NCI-H2227 (cell line): ENCODE measurements around the gene CRACDL.
"Not testable (repeated sequence)": the region's sequence is repeated elsewhere in the genome, so short reads cannot be mapped to it uniquely, and the experiment has no call there.

Experiments used
- DNase-seq: peaks from one replicate; lab custom pipeline; 2025; ENCODE audit not compliant: unreplicated experiment; lab: John Stamatoyannopoulos, UW

Gene CRACDL

DNA sequence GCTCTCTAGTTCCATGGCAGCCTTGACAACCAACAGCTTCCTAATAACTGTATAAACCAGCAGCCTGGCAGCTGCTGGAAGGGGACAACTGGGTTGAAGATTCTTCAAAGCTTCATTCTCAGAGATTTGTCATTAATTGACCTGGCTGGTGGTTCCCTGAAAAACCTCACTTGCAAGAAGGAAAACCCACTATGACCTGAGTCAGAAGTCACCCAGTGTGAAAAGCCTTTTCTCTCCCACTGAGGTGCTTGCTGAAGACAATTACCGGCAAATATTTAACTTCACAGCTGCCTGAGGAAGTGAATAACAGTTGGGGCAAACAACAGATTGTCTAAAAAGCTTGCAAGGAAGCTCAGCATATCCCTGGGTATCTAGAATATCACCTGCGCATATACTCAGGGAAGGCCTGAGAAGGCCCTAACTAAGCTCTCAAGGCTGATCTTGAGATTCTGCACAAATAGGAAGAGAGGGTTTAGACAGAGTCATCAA lies 49.9 kb downstream of the CRACDL start:
- no peak for DNase-seq

DNA sequence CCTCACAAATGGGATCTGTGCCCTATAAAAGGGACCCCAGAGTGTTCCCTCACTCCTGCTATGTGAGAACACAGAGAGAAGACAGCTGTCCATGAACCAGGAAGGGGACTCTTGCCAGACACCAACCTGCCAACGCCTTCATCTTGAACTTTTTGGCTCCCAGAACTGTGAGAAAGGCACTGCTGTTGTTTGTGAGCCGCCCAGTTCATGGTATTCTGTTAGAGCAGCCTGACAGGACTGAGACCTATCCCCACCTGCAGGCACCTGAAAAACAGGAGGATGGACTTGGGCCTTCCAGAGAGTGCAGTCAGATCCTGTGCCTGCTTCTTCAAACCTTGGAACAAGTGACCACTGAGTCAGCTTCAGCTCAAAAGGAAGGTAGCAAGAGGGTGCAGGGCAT lies 51.4 kb downstream of the CRACDL start:
- no peak for DNase-seq

DNA sequence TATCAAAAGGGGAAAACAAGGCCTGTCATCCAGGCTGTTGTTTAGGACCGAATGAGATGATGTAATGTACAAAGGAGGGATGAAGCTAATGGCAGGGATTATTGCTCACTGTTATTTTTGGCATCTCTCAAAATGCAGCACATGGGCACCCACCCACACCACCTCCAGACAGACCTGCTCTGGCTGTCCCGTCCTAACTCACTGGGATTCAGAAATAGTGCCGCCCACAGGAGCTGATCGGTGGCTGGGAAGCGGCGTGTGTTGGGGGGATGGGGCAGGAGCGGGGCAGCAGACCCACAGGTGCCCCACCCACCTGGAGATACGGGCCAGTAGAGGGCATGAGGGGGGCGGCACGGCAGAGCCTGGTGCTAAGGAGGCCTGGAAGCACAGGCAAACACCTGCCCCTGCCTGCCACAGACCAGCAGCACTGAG lies 52.2 kb downstream of the CRACDL start:
- no peak for DNase-seq

GRCh38 chr2:98882971-98883779 lies 52.9 kb downstream of the CRACDL start:
- no peak for DNase-seq

DNA sequence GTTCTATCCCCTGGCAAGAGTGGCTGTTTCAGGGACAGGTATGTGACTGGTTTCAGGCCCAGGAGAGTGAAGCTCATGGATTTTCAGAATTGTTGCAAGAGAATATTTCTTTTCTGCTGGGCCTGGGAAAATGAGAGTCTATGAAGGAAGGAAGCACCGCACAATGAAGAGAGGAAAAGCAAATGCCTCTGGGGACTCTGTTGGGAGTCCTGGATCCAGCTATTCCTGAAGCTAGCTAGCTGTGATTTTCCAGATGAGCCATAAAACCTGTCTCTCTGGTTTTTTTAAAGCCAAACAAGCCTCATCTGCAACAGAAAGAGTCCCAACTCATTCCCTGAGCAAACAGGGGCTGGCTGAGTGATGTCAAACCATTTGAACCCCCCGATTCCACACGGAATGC lies 53.7 kb downstream of the CRACDL start:
- no peak for DNase-seq

DNA sequence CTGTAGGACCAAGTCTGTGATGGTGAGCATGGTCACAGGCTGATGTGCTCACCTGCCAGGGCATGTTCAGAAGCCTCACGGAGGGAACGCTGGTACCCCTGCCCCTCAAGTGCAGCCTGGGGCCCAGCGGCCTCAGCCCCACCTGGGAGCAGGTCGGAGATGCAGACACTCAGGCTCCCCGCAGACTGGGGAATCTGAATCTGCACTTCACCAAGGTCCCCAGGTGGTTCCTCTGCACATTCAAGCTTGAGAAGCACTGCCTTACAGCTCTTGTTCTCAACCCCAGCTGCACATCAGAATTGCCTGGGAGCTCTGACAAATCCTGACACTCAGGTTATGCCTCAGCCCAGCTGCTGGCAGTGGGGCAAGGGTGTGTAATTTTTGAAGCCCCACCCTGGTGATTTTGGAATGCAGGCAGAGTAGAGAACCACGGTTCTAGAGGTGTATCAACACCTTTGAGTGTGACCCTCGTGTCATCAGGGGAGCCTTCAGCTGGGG lies 54.8 kb downstream of the CRACDL start:
- DNase-seq = no peak

DNA sequence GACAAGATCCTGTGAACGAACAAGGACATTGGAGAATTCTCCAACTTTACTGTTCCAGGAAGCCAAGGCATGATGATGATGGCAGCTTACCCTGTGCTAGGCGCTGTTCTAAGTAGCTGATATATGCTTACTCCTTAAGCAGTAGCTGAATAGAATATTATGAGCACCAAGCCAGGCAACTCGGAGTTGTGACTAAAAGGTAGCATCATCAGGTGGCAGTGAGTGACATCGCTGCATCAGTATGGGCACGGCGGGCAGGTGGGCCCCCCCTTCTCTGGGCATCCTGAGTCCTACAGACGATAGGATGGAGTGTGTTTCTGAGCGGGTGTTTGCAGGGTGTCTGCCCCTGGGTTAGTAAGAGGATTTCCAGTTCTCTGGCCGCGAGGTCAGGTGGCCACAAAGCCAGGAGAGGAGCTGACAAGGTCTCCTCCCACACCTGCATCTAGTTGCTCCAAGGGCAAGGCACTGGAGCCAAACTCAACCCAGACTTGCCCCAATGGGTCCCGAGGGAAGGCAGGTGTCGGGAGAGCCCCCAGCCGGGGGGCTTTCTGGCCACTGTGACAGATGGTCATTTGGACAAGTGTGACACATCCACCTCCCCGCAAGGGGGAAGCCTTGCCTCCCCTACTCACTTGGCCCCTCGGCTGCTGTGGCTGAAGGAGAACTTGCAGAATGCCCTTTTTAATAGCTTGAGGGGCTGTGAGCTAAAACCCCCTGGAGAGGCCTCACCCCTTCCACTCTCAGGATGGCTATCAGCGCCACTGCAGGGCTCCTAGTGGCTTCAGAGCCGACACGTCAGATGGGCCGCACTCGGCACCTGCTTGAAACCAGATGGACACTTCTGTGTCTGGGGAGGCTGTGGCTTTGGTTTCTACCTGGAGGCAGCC lies 55.5 kb downstream of the CRACDL start:
- no peak for DNase-seq

DNA sequence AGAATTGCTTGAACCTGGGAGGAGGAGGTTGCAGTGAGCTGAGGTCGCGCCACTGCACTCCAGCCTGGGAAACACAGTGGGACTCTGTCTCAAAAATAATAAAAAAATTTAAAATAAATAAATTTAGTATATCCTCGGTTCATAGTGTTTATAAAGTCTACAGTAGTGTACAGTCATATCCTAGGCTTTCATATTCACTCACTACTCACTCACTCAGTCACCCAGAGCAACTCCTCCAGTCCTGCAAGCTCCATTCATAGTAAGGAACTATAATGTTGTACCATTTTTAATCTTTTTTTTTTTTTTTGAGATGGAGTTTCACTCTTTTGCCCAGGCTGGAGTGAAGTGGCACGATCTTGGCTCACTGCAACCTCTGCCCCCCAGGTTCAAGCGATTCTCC lies 58.4 kb downstream of the CRACDL start:
- DNase-seq = not testable (repeated sequence)

GRCh38 chr2:98876741-98877140 lies 59.3 kb downstream of the CRACDL start:
- no peak for DNase-seq

DNA sequence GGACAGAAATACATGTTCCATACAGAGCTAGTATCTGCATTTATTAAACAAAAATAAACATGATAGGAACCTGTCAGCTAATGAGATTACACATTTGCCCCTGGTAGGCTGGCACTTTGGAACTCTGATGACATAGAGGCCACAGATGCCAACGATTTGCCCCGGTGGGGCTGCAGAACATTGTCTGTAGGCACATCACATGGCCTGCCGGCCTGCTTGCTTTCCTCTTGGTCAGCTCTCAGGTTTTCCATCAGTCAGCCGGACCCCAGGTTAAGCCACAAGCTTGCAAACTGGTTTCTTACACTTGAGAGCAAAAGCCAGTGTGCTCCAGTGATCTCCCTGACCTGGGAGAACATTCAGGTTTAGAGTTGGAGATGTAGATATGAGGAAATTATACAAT lies 60.3 kb downstream of the CRACDL start:
- no peak for DNase-seq

- DNase-seq = peak; percentile 8
Measured at GRCh38 chr2:98875081-98875728, 60.8 kb downstream of the CRACDL start.

- DNase-seq = no peak
Measured at GRCh38 chr2:98874186-98874689, 61.8 kb downstream of the CRACDL start.

DNA sequence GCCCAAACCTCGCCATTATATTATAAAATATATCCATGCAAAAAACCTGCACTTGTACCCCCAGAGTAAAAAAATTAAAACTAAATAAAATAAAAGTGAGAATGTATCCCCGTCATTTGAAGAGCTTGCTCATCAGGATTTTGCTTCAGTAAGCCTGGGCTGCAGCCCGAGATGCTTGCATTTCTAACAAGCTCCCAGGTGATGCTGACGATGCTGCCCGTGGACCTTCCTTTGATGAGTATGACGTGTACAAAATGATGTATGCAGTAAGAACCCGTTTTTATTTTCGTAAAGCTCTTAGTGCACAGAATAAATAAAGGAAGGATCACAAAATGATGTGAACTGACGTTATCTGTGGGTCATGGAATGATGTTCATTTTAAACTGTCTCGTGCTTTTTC lies 63.5 kb downstream of the CRACDL start:
- DNase-seq = no peak

DNA sequence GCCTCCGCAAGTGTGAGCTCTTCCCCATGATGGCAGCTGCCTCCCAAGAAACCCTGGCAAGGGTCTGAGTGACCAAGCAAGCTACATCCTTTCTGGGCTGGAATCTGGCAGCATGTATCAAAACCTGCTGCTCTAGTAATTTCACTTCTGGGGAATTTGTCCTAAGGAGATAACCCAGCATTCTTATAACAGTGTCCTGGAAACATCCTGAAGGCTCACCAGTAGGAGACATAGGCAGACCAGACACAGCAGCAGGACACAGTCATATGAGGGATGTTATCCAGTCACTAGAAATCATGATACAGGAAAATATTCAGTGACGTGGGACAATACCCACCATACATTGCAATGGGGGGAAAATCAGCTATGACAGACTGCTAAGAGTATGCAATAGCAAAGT lies 64.5 kb downstream of the CRACDL start:
- DNase-seq = no peak

DNA sequence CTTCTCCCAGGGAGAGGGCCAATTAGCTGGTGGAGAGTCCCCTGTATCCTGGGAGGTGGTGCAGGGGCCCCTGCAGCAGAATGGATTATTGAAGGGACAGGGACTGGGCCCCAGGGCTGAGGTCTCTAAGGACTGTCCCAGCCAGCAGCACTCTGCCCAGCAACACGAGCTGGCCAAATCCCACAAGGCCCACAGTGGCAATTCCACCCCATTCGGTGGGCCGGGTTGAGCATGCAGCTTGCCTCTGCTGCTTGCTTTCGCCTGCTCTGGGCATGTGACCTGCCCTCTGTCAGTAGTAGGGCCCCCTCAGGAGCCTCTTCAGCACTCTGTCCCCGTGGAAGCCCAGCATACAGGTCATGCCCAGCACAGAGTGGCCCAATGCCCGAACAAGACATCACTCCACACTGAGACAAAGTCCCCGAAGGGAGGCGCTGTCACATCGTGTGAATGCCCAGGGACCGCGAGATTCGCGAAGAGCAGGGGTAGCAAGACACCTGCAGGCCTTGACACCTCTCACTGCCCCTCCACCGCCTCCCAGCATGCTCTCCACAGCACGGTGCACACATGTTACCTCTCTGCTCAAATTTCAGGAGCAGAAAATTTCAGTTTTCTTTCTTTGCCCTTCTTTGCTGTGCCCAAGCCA lies 65.4 kb downstream of the CRACDL start:
- DNase-seq = no peak

- DNase-seq = no peak
Measured at GRCh38 chr2:98869870-98870269, 66.2 kb downstream of the CRACDL start.

DNA sequence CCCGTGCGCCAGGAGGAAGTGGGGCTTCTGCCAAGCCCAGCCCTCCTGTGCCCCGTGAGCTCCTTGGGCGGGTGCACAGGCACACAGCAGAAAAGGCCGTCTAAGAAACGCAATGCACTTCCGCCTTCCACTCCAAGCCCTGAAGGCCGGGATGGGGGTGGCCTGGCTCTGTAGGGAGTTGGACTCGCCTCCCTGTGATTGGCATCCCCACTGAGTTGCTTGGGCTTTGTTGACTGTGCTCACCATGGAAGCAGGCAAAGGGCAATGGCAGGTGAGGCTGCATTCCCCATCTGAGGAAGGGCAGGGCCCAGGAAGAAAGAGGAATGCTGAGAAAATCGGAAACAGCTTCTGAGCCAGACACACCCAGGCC lies 66.8 kb downstream of the CRACDL start:
- DNase-seq = peak; percentile 15

- no peak for DNase-seq
Measured at GRCh38 chr2:98868548-98869271, 67.3 kb downstream of the CRACDL start.

DNA sequence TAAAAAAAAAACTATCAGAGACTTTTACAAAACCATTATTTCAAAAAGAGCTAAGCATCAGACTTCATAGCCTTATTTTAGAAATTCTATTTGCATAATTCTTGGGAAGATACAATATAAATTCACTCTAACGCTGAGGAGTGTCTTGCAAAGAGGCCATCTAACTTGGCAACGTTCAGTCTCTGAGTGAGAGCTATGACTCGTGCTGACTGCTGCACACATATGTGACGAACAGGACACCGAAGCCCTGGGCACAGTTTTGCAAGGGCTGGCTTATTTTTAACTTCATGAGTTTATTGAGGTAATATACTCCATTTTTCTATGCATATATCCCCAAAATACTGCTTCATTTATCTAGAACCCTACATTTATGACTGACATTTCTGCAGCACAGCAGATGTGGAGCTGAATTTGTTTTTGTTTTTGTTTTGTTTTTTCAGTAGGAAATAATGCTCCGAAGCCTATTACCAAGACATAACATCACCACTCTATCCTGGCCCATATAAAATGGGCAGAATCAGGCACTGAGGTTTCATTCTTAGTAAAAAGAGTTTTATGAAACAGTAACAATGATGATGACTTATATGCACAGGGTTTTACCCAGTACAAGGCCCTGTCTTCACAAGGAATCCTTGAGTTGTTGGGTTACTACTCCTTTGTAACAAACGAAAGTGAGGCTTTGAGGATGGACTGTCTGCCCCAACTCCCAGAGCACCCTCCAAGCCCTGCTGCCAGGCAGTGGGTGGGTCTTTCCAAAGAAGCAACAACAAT lies 68.3 kb downstream of the CRACDL start:
- DNase-seq = no peak
